NB4 (cell line): ENCODE data around the gene ZCCHC10.

Source experiments
- CTCF ChIP-seq: IDR thresholded peaks from one replicate; pipeline ENCODE4 v1.5.1; 2012; ENCODE audit warnings: low read depth, low read length
- MAX ChIP-seq: IDR thresholded peaks from 2 replicates; pipeline ENCODE4 v1.6.1; 2011; ENCODE audit warnings: low read depth, low read length
- MYC ChIP-seq: IDR thresholded peaks from 2 replicates; pipeline ENCODE4 v1.6.1; 2011; ENCODE audit warnings: low read depth, low read length
- POLR2A ChIP-seq: IDR thresholded peaks from 2 replicates; pipeline ENCODE4 v1.6.1; 2011; ENCODE audit warnings: mild to moderate bottlenecking; ENCODE audit not compliant: insufficient read length; ENCODE audit errors: extremely low read depth

- TF ChIP-seq CTCF (no peak), MYC (no peak), POLR2A (no peak), MAX (no peak)
Measured at GRCh38 chr5:133050521-133050920, 24.2 kb upstream of the ZCCHC10 start.
